IPS DF 19.7 (cell line): Measurements from ENCODE around the gene ARID4B.
"Not testable (repeated sequence)": the region's sequence is repeated elsewhere in the genome, so short reads cannot be mapped to it uniquely, and the experiment has no call there.

Experiments used
- DNase-seq: peaks from one replicate; pipeline ENCODE4 v3.0.0-alpha.2; 2013; ENCODE audit warnings: low read depth, low spot score

The ARID4B gene

GRCh38 chr1:235227414-235227813, 100.6 kb downstream of the ARID4B start:
- no peak for DNase-seq

- no peak for DNase-seq
Measured at GRCh38 chr1:235226933-235227332, 101.0 kb downstream of the ARID4B start.

GRCh38 chr1:235225299-235225698, 102.7 kb downstream of the ARID4B start:
- no peak for DNase-seq

DNA sequence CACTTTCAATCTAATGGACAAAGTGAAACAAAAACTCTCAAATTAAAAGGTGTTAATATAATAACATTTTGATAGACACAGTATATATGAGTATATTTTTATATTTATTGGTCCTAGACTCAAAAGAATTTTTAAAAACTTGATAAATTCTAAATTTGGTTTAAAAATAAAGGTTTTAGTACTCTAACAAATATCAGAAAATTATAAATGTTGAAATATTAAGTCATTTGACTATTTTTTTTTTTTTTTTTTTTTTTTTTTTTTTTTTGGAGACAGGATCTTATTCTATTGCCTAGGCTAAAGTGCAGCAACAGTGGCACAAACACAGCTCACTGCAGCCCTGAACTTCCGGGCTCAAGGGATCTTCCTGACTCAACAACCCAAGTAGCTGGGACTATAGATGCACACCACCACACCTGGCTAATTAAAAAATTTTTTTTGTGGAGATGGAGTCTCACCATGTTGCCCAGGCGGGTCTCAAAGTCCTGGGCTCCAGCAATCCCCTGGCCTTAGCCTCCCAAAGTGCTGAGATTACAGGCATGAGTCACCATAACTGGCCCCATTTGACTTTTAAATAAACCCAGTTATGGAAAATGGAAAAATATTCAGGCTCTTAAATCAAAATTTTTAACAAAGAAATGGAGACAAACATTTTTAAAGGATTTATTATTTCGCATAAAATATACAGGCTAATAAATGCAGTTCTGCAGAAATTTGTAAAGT, 106.2 kb downstream of the ARID4B start:
- DNase-seq = no peak

GRCh38 chr1:235215453-235215852, 112.5 kb downstream of the ARID4B start:
- DNase-seq = no peak

DNA sequence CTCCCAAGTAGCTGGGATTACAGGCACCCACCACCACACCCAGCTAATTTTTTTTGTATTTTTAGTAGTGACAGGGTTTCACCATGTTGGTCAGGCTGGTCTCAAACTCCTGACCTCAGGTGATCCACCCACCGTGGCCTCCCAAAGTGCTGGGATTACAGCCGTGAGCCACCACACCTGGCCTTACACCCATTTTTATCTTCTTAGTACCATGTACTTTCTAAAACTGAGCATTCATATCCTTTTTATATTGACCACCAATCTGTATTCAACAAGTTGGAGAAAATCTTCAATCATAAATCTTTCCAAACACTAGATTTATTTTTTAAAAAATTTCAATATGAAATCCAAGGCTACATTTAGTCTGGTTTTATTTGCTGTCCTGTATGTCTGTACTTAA, 113.0 kb downstream of the ARID4B start:
- not testable (repeated sequence) for DNase-seq

DNA sequence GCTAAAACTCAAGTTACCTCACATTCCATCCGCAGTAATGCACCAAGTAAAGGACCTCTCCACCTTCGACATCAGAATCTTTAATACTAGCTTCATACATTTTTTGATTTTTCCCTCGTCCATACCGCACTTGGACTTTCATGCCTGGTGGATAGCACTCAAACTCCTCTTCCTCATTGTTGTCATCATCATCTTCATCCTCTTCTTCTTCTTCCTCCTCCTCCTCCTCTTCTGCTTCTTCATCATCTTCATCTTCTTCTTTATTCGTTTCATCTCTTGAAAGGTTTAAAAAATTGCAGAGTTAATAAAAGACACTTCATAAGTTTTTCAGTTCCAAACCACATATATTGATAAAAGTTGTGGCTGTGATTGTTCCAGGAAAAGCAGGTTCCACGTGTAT, 114.2 kb downstream of the ARID4B start:
- DNase-seq = no peak

- no peak for DNase-seq
Measured at GRCh38 chr1:235211517-235211916, 116.5 kb downstream of the ARID4B start.

- DNase-seq = no peak
Measured at GRCh38 chr1:235207209-235207565, 120.8 kb downstream of the ARID4B start.

DNA sequence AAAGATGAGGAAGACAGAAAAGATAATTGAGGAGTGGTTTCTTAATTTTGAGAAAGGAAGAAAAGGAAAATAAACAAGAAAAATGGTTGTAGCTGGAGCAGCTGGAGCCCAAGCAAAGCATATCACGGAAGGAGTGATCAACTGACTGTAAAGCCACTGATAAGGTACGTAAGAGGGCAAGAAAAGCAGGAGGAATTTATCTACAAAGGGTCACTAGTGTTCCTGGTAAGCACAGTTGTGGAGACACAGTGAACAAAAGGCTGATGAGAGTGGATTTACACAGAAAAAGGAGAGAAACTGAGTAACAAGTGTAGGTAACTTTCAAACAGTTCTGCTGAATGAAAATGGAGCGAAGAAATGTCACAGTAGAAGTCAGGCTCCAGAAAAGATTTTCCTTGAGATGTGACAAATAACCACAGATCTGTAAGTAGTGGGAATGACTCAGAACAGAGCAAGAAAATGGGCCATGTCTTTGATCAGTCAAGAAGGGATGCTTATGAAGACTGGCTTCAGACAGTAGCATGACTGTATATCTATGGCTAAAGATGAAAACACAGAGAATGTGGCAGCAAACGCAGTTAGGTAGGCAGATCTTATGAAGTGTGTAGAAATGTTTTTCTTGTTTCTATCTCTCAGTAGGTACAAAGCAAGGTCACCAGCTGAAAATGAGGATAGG, 121.3 kb downstream of the ARID4B start:
- DNase-seq = no peak

DNA sequence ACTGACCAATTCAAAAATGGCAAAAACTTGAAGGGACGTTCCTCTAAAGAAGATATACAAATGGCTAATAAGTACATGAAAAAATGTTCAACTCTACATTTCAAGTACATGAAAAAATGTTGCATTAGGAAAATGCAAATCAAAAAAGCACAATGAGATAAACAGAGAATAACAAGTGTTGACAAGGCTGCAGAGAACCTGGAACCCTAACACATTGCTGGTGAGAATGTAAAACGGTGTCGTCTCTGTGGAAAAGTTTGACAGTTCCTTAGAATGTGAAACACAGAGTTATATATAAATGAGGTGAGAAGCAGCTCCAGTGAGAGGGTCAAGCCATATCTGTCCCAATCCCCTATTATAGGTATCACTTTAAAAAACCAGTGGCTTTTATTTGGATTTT, 122.3 kb downstream of the ARID4B start:
- no peak for DNase-seq

GRCh38 chr1:235203428-235203827, 124.6 kb downstream of the ARID4B start:
- DNase-seq = no peak

DNA sequence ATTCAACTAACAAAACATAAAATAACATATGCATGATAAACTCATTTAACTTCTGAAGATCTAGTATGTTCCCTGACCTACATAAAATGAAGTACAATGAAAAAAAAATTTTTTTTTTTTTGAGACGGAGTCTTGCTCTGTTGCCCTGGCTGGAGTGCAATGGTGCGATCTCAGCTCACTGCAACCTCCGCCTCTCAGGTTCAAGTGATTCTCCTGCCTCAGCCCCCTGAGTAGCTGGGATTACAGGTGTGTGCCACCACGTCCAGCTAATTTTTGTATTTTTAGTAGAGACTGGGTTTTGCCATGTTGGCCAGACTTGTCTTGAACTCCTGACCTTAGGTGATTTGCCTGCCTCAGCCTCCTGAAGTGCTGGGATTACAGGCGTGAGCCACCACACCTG, 125.5 kb downstream of the ARID4B start:
- not testable (repeated sequence) for DNase-seq

GRCh38 chr1:235199441-235199840, 128.5 kb downstream of the ARID4B start:
- peak; percentile 75 for DNase-seq

DNA sequence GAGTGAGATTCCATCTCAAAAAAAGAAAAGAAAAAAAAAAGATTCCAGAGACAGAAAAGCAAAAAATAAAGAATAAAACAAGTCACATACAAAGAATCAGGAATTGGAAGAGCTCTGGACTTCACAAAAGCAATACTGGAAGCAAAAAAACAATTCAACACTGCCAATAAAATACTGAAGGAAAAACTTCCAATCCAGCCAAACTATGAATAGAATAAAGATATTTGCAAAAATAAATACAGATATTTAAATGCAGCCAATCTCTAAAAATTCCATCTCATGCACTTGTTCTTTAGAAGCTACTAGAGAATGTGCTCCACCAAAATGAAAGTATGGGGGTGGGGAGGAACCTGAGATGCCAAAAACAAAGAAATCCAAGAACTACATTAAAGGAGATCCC, 137.5 kb downstream of the ARID4B start:
- DNase-seq = no peak

- DNase-seq = no peak
Measured at GRCh38 chr1:235187316-235187715, 140.7 kb downstream of the ARID4B start.

- no peak for DNase-seq
Measured at GRCh38 chr1:235181561-235182245, 146.3 kb downstream of the ARID4B start.

DNA sequence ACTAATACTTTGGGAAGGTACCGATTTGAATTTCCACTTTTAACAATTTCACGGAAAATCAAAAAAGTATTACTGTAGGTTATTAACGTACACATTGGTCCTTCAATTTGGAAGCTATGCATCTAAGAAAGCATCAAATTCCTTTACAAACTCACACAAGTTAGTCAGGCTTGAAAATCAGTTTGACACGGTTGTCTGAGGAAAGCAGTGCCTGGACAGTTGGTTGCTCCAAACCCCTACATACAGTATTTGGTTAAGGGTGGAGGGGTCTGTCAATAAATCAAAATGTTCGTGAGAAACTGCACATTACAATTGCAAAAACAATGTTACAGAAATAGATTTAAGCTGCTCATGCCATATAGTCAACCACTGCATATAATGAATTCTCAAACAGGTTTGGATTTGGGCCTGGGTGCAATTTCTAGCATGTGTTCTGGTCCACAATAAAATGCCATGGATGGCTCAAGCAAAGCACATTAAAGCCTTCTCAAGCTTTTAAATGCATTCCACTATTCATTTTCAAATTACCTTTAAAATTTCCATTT, 147.0 kb downstream of the ARID4B start:
- no peak for DNase-seq

- DNase-seq = no peak
Measured at GRCh38 chr1:235176486-235176885, 151.5 kb downstream of the ARID4B start.

- no peak for DNase-seq
Measured at GRCh38 chr1:235169986-235170385, 158.0 kb downstream of the ARID4B start.

- DNase-seq = no peak
Measured at GRCh38 chr1:235168375-235168774, 159.6 kb downstream of the ARID4B start.

DNA sequence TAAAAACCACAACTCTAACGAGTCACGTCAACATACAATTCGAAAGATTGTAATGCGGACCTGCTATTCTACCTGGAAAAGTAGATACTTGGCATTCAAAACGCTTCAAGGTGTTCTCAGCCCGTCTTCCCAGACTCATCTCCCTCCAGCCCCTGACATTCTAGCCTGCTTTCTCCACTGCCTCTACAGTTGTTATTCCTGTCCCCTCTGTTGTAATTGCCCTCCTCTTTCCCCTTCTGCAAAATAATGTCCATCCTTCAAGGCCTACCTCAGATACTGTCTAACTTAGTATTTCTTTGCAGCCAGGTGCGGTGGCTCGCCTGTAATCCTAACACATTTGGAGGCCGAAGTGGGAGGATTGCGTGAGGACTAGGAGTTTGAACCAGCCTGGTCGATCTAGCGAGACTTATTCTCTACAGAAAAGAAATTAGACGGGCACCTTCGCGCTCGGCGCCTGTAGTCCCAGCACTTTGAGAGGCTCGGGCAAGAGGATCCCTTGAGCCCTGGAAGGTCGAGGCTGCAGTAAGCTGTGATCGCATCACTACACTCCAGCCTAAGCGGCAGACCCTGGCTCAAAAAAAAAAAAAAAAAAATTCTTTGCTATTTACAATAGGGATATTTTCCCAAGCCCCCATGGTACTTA, 166.2 kb downstream of the ARID4B start:
- no peak for DNase-seq
